OCI-LY3 (cell line): ENCODE data around the gene APCDD1L.

Experiments used
- H2AFZ ChIP-seq: fragments of 200-600, 300-600 bp; shearing (Covaris generic); 2 replicates; pipeline ENCODE4 v1.6.0; 2014; ENCODE audit warnings: antibody characterized with exemption, low read depth, low read length
- H3K27ac ChIP-seq: fragments of 200-600, 300-600 bp; sonication (generic); 2 replicates; pipeline ENCODE4 v1.5.1; 2014; ENCODE audit warnings: mild to moderate bottlenecking, low read length, moderate library complexity, mixed read lengths
- H3K27me3 ChIP-seq: fragments of 200-600, 300-600 bp; sonication (generic); 2 replicates; pipeline ENCODE4 v1.6.1; 2014; ENCODE audit warnings: low read depth, low read length, mixed read lengths
- H3K36me3 ChIP-seq: fragments of 200-600, 300-600 bp; sonication (generic); replicated peaks from 2 replicates; pipeline ENCODE3; 2014; ENCODE audit warnings: low read depth, low read length, mixed read lengths
- H3K4me1 ChIP-seq: fragments of 300-600, 200-600 bp; sonication (generic); 2 replicates; pipeline ENCODE4 v1.6.1; 2014; ENCODE audit warnings: low read length, mixed read lengths
- H3K4me2 ChIP-seq: fragments of 200-600, 300-600 bp; sonication (generic); 2 replicates; pipeline ENCODE4 v1.6.1; 2014; ENCODE audit warnings: low read length, mixed read lengths
- H3K4me3 ChIP-seq: fragments of 300-600, 200-600 bp; sonication (generic); 2 replicates; pipeline ENCODE4 v1.5.1; 2014; ENCODE audit warnings: antibody characterized with exemption, mild to moderate bottlenecking, low read length, moderate library complexity
- H3K79me2 ChIP-seq: fragments of 300-600, 200-600 bp; shearing (Covaris generic); 2 replicates; pipeline ENCODE4 v1.6.1; 2014; ENCODE audit warnings: mild to moderate bottlenecking, low read length, mixed read lengths
- H3K9ac ChIP-seq: fragments of 300-600, 200-600 bp; shearing (Covaris generic); 2 replicates; pipeline ENCODE4 v1.6.0; 2014; ENCODE audit warnings: mild to moderate bottlenecking, low read length, moderate library complexity
- H3K9me3 ChIP-seq: fragments of 200-600, 300-600 bp; shearing (Covaris generic); 2 replicates; pipeline ENCODE4 v1.6.1; 2014; ENCODE audit warnings: low read length, mixed read lengths; ENCODE audit not compliant: insufficient read depth
- H4K20me1 ChIP-seq: fragments of 200-600, 300-600 bp; sonication (generic); 2 replicates; pipeline ENCODE4 v1.6.1; 2016; ENCODE audit warnings: low read length, mixed read lengths; ENCODE audit not compliant: insufficient read depth
- EZH2phosphoT487 ChIP-seq: fragments of 200-600 bp; shearing (Covaris generic); IDR thresholded peaks from 2 replicates; pipeline ENCODE4 v1.6.1; 2018; ENCODE audit warnings: antibody characterized with exemption, mixed run types, low read depth
- TF ChIP-seq, protein P1 (sequence below): fragments of 200-600, 300-600 bp; sonication (generic); IDR thresholded peaks from 2 replicates; pipeline ENCODE4 v1.5.1; 2014; ENCODE audit warnings: antibody characterized with exemption, low read length, low read depth

Gene APCDD1L

DNA sequence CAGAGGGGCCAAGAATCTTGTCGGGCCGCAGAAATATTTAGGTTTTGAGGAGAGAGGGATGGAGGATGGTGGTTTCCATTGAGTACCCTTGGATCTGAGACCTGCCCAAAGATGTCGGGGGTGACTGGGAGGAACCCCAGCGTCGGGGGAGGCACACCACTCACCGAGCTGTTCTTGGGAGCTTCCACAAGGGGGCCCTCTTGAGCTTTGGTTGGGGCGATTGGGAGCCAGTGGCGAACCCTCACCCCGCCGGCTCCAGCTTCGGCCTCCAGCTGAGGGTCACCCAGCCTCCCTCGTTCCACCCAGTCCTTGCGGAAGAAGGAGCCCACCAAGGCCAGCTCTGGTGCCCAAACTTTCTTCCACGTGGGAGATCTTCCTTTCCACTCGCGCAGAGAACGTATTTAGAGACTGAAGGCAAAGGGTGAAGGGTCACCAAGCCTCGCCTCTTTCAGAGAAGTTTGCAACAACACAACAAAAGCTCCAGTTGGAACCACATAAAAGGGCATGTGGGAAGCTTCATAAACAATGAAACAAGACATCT is 33.6 kb downstream of the APCDD1L start:
- Histone ChIP-seq H4K20me1 (0 out of 2 replicates have a peak, but pooled peaks cover 2% of the 10 kb centered on the region), H2AFZ (no peak overlapping the region), H3K4me2 (no peak overlapping the region), H3K9ac (no peak overlapping the region), H3K9me3 (peaks cover 12% of the 10 kb centered on the region), H3K27ac (no peak overlapping the region), H3K4me1 (no peaks in the 10 kb centered on the region), H3K4me3 (no peak overlapping the region), H3K79me2 (no peaks in the 10 kb centered on the region), H3K27me3 (no peaks in the 10 kb centered on the region), H3K36me3 (peaks cover 2% of the 10 kb centered on the region)
- TF ChIP-seq, protein P1, sequence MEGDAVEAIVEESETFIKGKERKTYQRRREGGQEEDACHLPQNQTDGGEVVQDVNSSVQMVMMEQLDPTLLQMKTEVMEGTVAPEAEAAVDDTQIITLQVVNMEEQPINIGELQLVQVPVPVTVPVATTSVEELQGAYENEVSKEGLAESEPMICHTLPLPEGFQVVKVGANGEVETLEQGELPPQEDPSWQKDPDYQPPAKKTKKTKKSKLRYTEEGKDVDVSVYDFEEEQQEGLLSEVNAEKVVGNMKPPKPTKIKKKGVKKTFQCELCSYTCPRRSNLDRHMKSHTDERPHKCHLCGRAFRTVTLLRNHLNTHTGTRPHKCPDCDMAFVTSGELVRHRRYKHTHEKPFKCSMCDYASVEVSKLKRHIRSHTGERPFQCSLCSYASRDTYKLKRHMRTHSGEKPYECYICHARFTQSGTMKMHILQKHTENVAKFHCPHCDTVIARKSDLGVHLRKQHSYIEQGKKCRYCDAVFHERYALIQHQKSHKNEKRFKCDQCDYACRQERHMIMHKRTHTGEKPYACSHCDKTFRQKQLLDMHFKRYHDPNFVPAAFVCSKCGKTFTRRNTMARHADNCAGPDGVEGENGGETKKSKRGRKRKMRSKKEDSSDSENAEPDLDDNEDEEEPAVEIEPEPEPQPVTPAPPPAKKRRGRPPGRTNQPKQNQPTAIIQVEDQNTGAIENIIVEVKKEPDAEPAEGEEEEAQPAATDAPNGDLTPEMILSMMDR, result peak; percentile 59
- TF ChIP-seq EZH2phosphoT487, result no peak

DNA sequence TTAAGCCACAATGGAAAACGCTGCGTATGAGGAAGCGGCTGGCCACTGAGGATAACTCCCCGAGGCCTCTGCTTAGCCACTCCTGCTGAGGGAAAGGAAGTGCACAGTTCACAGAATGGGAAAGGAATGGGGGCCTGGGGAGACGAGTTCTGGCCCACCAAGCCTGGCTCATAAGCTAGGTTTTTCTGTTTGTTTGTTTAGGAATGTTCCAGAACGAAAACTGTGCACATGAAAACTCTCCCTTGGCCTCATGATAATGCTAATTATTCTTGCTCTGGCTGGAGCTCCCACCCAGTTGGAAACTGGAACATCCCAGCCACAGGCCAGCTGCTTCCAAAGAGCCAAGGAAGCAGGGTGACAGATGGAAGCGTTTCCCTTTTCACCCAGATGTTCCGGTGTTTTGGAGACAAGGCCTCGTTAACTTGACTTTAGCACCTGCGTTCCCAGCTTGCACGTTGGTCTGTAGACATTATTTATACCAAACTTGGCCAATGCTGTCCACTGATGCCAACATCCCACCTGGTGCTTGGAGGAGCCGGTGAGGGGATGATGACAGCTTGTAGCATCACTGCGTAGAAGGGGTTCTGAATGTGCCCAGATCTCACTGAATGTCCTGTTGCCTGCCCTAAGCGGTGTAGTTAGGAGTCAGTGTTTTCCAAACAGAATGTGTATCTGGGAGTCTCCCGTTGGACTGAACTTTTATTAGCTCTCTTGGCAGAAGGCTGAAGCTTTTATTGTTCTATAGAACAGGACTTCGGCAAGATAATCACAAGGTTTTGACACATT is 34.5 kb downstream of the APCDD1L start:
- H3K9ac ChIP-seq, result no peak overlapping the region
- H3K4me2 ChIP-seq, result no peak overlapping the region

DNA sequence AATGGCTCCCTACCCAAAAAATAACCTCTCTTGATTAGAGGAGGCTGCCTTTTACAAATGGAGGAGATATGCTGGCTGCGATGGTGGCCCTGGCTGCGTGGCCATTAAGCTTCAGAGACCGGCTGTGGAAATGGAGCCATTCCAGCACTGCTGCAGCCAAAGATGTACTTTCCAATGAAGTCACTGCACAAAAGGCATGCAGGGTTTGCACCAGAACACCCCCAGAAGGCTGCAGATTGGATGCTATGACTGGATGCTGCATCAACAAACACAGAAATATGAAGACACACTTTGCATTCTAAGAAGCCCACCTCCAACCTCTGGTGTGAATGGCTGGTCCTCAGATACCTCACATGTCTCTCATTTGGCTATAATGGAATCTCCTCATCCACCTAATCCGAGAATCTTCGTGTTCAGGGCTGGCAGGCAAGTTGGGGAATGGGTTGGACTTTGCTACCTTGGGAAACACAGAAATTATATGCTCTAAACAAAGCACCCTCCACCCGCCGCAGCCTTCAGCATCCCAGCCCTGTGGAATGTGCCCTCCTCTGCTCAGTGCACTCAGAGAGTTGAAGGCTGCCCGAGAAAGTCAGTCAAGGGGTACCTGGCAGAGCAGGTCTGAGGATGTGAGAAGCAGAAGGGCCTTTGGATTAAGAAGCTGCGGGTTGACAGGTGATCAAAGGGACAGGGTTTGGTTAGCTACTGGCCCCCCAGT is 35.3 kb downstream of the APCDD1L start:
- H3K4me2 ChIP-seq, result no peak overlapping the region
- no peaks in the 10 kb centered on the region for H3K36me3 ChIP-seq
- no peak overlapping the region for H3K9ac ChIP-seq
- H2AFZ ChIP-seq, result no peak overlapping the region
- H3K79me2 ChIP-seq, result no peaks in the 10 kb centered on the region
- no peak overlapping the region for H3K27ac ChIP-seq
- no peaks in the 10 kb centered on the region for H3K27me3 ChIP-seq
- no peak overlapping the region for H3K4me3 ChIP-seq
- H3K9me3 ChIP-seq, result peaks cover 3% of the 10 kb centered on the region; the same call in 1 of the 2 replicates
- no peaks in the 10 kb centered on the region for H3K4me1 ChIP-seq
- H4K20me1 ChIP-seq, result 0 out of 2 replicates have a peak, but pooled peaks cover 2% of the 10 kb centered on the region
- TF ChIP-seq EZH2phosphoT487, result no peak
- TF ChIP-seq, protein P1, result no peak

More for the DNA sequence above, 34.5 kb downstream of the APCDD1L start:
- Histone ChIP-seq H2AFZ (no peak overlapping the region), H4K20me1 (0 out of 2 replicates have a peak, but pooled peaks cover 2% of the 10 kb centered on the region), H3K27me3 (no peaks in the 10 kb centered on the region), H3K4me1 (no peaks in the 10 kb centered on the region), H3K4me3 (no peak overlapping the region), H3K79me2 (no peaks in the 10 kb centered on the region), H3K9me3 (peaks cover 4% of the 10 kb centered on the region), H3K36me3 (no peaks in the 10 kb centered on the region), H3K27ac (no peak overlapping the region)
- no peak for TF ChIP-seq EZH2phosphoT487
- TF ChIP-seq, protein P1, result no peak
